DMS53 treated with DMSO at 0.1 percent for 48 hours (cell line): ENCODE data around the gene SCFD2.
"Not testable (repeated sequence)": the region's sequence is repeated elsewhere in the genome, so short reads cannot be mapped to it uniquely, and the experiment has no call there.

Experiments used
- DNase-seq: peaks from one replicate; lab custom pipeline; 2025; ENCODE audit not compliant: unreplicated experiment; lab: John Stamatoyannopoulos, UW

The SCFD2 gene

DNA sequence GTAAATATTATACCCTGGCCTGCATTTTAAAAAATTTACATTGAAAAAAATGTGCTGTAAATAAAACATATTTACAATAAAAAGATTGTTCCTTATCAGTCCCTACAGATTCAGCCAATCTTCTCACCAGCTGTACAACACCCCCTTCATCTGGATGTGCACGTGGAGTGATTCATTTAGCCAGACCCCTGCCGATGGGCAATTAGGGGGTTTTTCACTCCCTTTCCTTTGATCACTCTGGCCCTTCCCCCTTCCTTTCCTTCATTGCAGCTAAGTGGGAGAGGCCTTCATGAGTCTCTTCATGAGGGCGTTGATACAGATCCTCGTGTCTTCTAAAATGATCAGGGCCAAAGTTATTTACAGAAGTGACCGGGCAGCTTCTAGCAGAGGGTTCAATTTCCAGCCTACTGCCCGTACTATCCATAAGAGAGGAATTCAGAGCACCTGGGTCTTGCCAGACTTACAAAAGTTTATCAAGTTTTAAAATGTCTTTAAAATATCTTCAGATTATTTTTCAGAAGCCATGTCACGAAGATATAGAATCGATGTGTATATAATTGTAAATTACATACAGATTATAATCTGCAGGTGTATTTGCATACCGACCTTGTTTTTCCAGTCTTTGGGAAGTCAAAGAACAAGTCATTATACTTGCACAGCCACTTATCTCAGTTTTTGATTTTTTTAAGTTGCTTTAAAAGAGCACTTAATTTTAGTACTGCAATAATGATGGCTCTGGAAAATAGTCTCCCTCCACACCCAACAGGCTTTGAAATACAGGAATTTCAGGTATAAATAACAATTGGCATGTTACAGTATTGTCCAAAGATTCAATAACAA is 525.1 kb downstream of the SCFD2 start:
- no peak for DNase-seq

DNA sequence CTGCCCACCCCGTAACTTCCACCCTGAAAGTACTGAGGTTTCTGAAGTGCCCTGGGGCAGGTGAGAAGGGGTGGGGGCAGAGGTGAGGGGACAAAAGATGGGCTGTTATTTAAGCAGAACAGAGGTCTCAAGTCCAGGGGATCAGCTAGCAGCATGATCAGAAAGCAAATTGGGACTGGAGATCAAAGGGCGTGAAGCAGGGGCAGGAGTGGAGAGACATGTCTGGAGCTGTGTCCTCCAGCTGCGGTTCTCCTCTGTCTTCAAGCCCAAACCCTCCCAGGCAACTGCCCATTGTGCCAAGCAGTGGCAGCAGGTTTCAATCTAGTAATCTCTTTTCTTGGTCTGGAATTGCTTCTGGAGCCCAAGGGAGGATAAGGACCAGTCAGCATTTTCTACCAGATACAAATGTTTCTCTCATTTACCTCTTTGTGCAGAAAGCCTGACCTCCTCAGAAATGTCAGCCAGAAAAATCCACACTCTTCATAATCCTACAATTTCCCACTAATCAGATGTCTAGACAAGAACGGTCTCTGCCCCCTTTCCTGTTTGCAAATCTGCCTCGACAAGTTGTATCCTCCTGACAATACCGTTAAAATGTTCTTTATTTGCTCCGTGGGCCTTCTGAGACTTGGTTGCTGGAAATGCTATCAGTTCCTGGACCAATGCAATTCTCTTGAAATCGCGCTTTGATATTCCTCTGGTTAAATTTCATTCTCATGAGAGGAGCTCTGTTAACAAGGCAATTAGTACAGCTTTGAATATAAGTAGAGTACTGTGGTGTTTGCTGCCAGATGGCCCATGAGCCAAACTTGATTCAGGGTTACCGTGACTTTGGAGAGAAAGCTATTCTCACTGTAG is 526.9 kb downstream of the SCFD2 start:
- DNase-seq: no peak

DNA sequence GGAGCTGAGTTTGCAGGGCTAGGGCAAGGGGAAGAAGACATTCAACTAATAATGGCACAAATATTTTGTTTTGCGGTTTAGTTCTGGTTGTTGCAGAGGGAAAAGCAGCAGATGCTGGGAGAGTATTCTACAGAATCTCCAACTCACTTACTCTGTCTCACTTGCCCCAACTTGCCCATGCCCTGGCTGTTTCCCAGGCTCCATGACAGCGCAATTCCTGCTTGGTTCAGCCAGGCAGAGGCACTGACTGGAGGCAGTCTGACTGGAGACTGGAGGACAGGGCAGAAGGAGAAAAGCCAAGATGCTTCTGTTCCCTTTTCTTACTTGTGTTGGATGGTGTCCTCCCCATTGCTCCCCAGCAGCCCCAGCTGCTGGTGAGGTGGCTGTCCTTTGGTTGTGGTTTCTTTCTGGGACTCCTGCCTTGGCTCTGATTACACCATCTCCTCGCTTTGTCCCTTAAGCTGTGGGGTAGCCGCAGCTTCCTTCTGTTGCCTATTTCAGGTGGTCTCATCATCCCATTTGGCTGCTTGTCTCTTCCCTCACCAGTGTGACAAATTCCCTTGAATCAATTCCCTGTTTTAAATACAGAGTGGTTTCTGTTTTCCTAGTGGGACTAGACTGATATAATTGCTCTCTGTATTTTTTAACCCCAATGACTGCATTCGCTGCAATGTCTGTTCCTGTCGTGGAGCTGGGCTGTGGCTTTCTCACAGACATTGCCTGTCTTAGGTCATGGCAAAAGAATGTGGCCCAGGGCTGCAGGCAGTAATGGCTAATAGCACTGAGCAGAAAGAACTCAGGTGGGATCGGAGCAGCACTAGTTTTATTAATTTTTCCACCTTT is 527.9 kb downstream of the SCFD2 start:
- no peak for DNase-seq

DNA sequence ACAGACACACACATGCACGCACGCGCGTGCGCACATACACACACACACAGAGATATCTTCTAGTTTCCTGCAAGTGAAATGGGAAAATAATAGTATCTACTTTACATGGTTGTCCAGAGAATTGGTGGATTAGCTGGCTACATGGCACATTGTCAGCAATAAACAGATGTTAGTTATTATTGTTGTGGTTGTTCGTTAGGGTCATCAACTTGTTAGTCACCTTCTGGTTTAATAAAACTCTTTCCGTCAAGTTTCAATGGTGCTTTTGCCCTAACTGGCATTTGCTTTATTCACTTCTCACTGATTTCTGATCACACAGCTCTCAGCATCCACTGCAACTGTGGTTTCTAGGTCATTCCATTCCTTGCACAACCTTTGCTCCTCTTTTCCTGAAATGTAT is 529.2 kb downstream of the SCFD2 start:
- no peak for DNase-seq

DNA sequence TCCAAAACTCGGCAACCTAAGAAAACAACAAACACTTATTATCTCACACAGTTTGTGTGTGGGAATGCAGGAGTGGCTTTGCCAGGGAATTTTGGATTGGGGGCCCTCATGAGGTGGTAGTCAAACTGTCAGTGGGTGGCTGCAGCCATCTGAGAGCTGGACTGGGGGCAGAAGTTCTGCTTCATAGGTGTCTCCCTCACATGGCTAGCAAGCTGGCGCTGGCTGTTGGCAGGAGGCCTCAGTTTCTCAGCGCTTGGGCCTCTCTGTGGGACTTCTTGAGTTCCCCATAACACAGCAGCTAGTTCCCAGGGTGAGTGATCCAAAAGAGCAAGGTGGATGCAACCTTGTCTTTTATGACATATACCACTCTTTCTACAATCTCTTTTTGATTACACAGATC is 529.7 kb downstream of the SCFD2 start:
- no peak for DNase-seq

GRCh38 chr4:52834641-52835456 is 531.0 kb downstream of the SCFD2 start:
- DNase-seq: not testable (repeated sequence)

DNA sequence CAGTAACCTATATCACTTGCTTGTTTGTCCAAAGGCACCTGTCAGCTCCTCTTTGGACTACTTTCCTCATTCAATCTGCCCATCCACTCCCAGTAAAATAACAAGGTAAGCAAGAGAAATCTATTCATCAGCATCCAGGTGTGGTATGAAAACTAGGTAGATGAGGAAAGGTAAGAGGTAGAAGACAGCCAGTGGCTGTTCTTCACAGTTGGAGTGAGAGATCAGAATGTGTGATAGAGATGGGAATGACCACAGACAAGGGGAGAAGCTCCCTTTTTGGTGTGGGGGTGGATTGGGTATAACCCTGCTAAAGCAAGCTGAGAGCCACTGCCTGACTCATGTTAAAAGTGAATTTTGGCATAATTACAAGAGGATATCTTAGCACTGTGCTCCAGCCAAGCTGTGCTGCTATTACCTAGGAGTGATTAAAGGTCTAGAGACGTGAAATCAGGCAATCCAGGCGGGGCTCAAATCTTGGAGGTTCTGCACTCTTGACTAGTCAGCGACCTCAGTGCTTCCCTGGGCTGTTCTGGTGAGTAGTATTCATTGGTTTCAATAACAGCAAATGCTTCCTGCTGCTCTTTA is 531.8 kb downstream of the SCFD2 start:
- DNase-seq: no peak

DNA sequence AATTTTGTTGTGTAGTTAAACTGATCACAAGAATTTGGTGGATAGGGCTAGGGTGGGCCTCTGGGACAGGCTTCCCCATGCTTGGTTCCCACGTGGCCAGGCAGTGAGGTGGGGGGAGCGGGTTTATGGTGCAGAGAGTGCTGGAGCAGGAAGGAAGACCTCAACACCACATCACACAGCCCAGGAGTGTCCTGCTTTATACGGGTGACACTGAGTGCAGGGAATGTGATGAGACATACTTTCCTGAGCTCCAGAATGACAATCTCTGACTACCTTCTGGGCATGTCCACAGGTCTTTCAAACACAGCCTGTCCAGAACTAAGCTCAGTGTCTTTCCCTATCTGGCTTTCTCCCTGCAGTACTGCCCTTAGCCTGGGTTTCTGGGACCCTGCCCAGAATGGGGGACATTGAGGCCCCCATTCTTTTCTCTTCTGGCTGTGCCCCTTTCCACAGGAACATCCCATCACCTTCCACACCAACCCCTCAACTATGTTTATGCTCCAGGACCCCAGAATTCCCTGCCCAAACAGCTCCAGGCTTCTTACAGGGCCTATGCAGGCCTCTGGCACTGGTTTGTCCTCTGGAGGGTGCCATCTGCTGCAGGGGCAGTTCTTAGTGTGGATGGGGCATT is 540.3 kb downstream of the SCFD2 start:
- DNase-seq: no peak

DNA sequence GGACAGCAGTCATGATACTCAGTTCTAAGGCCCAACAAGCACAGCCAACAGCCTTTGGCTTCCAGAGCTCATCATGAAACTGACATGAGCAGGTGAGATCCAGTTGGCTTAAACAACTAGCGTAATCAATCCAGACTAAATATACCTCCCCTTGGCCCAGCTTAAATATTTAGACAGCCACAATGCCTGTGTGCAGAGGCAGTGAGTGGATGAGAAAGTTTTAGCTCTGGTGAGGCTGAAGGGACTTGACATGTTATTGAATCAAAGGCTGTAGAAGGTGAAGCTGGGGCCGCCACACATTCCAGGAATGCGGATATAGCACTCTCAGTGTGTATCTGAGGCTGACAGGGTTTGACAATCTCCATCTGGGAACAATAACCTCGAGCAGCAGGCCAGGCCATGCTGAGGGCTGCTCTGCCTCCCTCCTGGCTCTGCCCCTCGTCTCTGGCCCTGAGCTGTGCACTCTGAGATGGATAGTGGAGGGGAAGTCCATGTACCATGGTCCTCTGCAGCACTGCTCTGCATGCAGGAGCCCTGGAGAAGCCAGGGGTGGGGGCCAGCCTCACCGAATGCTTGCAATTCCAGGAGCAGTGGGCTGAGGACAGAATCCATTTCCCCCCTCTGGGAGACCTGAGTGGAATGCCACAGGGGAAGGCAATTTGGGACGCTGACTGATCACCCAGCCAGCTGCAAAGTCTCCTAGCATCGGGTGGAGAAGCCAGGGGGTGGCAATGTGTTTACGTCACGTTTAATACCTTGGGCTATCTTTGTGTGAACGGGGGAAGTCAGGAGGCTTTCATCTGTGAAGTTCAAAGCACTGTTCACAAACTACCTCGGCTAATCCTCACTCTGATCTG is 541.0 kb downstream of the SCFD2 start:
- DNase-seq: no peak

DNA sequence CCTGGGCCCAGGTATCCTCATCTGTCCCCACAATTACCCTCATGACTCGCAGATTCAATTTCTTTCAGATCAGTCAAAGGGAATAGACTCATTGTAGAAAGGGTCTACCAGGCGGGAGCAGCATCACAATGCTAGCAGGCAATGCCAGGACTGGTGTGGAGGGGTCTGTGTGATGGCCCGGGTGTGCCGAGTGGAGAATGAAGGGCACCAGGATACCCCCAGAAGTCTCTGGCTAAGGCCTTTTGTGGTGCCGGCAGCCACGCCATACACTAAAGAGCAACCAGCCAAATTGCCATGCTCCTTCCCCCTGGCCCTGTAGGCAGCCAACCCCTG is 541.6 kb downstream of the SCFD2 start:
- DNase-seq: no peak

DNA sequence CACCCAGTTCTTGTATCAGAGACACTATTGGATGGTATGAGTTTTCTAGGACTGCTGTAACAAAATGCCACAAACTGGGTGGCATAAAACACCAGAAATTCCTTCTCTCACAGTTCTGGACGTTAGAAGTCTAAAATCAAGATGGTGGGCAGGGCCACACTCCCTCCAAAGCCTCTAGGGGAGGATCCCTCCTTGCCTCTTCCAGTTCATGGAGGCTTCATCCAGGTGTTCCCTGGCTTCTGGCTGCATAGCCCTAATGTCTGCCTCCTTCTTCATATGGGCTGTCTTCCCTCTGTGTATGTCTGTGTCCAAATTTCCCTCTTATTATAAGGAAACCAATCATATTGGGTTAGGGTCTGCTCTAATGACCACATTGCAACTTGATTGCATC is 542.2 kb downstream of the SCFD2 start:
- no peak for DNase-seq
